ENCODE data around the gene IRGM. TPM values are rescaled to one million over a fixed set of nuclear protein-coding genes. Genes with fewer than 3 reads are reported as not detected.
"Not testable (repeated sequence)": the region's sequence is repeated elsewhere in the genome, so short reads cannot be mapped to it uniquely, and the experiment has no call there.

Gene IRGM, protein sequence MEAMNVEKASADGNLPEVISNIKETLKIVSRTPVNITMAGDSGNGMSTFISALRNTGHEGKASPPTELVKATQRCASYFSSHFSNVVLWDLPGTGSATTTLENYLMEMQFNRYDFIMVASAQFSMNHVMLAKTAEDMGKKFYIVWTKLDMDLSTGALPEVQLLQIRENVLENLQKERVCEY
- total RNA-seq = 0.16 TPM in 1 of 2 replicates, not detected in the other
- not detected for polyA plus RNA-seq (2012)

DNA sequence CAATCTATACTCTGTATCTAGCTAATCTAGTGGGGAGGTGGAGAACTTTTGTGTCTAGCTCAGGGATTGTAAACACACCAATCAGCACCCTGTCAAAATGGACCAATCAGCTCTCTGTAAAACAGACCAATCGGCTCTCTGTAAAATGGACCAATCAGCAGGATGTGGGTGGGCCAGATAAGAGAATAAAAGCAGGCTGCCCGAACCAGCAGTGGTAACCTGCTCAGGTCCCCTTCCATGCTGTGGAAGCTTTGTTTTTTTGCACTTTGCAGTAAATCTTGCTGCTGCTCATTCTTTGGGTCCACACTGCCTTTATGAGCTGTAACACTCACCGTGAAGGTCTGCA is at the start of gene IRGM:
IRGM (plus strand) TSS at position 214 of the 346 bp plus-strand sequence. CDS start 1,603 bp downstream, outside the sequence.
- DNase-seq (ENCODE audit: low read depth) = not testable (repeated sequence)

DNA sequence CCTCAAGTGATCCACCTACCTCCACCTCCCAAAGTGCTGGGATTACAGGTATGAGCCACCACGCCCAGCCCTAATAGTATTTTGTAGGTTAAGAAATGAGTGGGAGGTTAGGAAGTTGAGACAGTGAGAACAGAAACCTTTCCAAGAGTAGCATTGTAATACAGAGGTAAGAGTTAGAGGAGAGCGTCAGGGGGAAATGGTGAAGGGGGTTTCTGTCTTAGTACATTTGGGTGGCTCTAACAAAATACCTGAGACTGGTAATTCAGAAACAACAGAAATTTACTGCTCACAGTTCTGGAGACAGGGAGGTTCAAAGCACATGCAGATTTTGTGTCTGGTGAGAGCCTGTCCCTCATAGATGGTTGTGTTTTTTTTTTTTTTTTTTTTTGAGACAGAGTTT is 48.9 kb upstream of the IRGM start:
- no peak for DNase-seq (ENCODE audit: low read depth)

DNA sequence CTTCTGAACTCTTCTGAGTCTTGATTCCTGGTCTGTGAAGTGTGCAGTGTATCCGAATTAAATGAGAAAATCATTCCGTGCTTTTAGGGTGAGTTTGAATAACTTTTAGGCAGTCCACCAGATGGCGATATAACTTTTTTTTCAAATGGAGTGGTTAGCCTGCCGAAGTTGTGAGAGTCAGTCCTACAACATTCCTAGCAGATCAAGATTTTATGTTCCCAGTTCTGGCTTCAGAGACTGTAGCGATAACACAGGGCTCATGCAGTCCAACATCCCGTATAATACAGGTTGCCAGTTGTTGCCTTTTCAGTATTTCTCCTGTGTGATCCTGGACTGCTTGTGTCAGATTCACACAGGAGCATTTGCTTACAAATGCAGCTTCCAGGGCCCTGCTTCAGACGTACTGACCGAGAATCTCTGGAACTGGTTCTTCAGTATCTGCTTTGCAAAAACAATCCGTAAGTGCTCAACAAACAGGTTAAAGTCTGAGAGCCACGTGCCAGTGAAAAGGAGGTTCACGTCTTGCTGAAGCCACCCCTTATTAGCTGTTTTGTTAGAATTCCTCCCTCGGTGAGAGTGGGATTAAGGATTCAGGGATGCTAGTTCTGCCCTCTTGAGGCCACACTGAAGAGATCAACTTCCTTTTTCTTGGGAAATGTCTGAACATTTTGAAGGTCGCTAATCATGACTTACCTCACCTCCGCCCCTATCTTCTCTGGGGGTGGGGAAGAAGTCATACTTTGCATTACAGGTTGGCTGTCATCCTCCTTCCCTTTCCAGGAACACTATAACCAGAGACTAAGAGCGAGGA is 45.0 kb upstream of the IRGM start:
- peak; percentile 75 for DNase-seq (ENCODE audit: low read depth)

- DNase-seq (ENCODE audit: low read depth) = no peak
Observed at GRCh38 chr5:150804388-150804787, 41.9 kb upstream of the IRGM start.

- no peak for DNase-seq (ENCODE audit: low read depth)
Observed at GRCh38 chr5:150809363-150809762, 37.0 kb upstream of the IRGM start.

DNA sequence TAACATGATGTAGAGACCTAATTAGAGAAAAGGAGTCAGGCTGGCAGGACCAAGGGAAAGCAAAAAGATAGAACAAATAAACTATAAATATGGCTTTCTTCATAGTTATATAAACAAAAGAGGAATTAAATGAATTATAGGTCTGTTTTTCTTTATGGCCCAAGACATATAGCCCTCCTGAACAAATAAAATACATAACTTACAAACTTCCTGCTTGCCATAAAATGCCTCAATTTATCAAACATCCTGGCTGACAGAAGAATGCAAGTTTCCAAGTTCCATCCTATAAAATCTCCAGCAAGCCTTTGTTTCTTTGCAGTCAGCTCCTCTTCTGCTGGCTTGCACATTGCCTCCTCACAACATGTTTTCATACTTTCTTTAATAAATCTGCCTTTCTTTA is 31.3 kb upstream of the IRGM start:
- no peak for DNase-seq (ENCODE audit: low read depth)

DNA sequence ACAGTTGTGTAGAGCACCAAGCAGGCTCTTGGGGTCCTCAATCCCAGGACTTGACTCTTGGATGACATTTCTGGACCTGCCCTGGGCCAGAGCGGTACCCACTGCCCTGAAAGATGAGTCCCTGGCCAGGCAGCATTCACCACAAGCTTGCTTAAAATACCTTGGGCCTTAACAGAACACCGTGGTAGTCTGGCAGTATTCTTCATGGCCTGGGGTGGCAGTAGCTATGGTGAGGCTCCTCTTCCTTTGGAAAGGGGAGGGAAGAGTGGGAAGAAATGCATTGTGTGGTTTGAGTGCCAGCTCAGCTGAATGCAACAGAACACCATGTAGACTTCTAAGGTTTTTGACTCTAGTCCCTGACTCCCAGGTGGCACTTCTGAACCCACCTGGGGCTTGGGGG is 29.4 kb upstream of the IRGM start:
- no peak for DNase-seq (ENCODE audit: low read depth)

- DNase-seq (ENCODE audit: low read depth) = no peak
Observed at GRCh38 chr5:150829744-150830143, 16.6 kb upstream of the IRGM start.

GRCh38 chr5:150831821-150832220 is 14.5 kb upstream of the IRGM start:
- not testable (repeated sequence) for DNase-seq (ENCODE audit: low read depth)

DNA sequence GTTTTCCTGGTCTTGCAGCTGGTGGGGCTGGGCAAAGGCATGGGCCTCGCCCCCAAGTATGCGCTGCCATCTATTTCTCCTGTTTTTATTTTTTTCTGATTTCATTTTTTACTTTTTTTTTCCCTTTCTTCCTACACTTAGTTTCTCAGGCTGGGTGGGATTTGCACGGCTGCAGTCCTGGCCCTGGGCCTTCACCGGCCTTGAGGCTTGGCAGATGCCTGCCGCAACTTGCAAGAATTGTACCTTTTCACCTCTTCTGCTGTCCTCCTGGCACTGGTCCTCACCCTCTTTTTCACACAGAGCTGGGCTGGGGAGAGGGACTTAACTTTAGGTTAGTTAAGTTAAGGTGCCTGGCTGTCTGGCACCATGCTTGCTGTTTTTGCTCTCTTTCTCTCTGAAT is 10.3 kb upstream of the IRGM start:
- DNase-seq (ENCODE audit: low read depth) = no peak

DNA sequence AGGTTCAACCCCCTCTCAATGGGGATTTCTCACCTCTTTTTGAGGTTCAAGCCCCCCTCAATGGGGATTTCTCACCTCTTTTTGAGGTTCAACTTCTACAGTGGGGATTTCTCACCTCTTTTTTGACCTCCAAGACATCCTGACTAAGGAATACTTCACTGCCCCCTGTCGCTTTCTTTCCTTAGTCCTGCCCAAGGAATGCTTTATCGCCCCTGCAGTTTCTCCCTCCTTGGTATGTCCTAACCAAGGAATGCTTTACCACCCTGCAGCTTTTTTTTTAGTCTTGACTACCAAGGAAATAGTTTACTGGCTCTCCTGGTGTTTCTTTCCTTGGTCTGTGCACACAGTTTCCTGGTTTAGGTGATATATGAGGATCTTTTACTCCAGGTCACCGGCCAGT is 9.6 kb upstream of the IRGM start:
- DNase-seq (ENCODE audit: low read depth) = no peak

DNA sequence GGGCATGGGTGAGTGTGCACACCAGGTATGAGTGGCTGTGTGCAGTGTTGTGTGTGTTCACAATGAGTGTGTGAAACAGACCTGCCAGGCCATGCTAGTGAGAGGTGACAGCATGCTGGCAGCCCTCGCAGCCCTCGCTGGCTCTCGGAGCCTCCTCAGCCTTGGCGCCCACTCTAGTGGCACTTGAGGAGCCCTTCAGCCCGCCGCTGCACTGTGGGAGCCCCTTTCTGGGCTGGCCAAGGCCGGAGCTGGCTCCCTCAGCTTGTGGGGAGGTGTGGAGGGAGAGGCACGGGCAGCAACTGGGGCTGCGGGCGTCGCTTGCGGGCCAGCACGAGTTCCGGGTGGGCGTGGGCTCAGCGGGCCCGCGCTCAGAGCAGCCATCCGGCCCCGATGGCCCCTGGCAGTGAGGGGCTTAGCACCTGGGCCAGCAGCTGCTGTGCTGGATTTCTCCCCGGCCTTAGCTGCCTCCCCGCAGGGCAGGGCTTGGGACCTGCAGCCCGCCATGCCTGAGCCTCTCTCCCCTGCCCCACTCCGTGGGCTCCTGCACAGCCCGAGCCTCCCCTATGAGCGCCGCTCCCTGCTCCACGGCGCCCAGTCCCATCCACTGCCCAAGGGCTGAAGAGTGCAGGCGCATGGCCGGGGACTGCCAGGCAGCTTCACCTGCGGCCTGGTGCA is 999 bp upstream of the IRGM start:
- DNase-seq (ENCODE audit: low read depth) = not testable (repeated sequence)

DNA sequence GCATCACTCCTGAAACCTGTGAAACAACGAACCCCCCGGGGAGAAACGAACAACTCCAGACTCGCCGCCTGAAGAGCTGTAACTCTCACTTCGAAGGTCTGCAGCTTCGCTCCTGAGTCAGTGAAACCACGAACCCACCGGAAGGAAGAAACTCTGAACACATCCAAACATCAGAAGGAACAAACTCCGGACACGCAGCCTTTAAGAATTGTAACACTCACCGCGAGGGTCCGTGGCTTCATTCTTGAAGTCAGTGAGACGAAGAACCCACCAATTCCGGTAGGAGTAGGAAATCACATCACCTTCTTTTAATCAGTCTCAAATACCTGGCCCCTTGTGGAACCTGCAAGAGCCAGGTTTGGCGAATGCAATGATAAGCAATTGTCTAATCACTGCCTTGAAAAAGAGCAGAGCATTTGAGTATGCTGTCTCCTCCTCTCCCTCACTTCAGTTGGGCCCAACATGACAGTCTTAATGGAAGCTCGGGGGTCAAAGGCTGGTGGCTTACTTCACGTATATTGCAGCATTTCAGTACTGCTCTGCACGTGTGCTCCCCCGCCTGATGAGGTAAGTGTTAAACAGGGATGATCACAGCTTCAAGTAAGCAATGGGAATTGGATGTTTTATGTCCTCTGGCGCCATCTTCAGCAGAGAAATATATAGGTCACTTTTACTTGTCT is 473 bp downstream of the IRGM start:
- peak; percentile 85 for DNase-seq (ENCODE audit: low read depth)

- no peak for DNase-seq (ENCODE audit: low read depth)
Observed at GRCh38 chr5:150847334-150847695, 994 bp downstream of the IRGM start.

DNA sequence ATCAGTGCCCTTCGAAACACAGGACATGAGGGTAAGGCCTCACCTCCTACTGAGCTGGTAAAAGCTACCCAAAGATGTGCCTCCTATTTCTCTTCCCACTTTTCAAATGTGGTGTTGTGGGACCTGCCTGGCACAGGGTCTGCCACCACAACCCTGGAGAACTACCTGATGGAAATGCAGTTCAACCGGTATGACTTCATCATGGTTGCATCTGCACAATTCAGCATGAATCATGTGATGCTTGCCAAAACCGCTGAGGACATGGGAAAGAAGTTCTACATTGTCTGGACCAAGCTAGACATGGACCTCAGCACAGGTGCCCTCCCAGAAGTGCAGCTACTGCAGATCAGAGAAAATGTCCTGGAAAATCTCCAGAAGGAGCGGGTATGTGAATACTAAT is 1.9 kb downstream of the IRGM start:
- no peak for DNase-seq (ENCODE audit: low read depth)

GRCh38 chr5:150851039-150851438 is 4.7 kb downstream of the IRGM start:
- no peak for DNase-seq (ENCODE audit: low read depth)

GRCh38 chr5:150853561-150853960 is 7.2 kb downstream of the IRGM start:
- no peak for DNase-seq (ENCODE audit: low read depth)

- DNase-seq (ENCODE audit: low read depth) = not testable (repeated sequence)
Observed at GRCh38 chr5:150856700-150857099, 10.4 kb downstream of the IRGM start.

GRCh38 chr5:150860246-150860821 is 14.0 kb downstream of the IRGM start:
- DNase-seq (ENCODE audit: low read depth) = no peak

DNA sequence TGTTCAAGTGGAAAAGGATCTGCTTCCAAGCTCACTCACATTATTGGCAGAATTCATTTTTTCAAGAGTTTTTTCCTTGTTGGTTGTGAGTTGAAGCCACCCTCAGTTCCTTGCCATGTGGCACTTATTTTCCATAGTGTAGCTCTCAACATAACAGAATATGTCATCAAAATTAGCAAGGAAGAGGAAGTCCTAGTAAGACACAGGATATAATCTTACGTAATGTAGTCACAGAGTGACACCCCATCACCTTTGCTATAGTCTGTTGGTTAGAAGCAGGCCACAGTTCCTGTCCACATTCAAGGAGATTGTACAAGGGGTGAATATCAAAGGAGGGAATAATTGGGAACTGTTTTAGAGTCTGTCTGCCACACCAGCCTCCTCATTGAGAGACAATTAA is 15.7 kb downstream of the IRGM start:
- no peak for DNase-seq (ENCODE audit: low read depth)

- DNase-seq (ENCODE audit: low read depth) = no peak
Observed at GRCh38 chr5:150879358-150879757, 33.0 kb downstream of the IRGM start.
